Measurements from ENCODE around the gene RPS23.
"Not testable (repeated sequence)": the region's sequence is repeated elsewhere in the genome, so short reads cannot be mapped to it uniquely, and the experiment has no call there.

The RPS23 gene

DNA sequence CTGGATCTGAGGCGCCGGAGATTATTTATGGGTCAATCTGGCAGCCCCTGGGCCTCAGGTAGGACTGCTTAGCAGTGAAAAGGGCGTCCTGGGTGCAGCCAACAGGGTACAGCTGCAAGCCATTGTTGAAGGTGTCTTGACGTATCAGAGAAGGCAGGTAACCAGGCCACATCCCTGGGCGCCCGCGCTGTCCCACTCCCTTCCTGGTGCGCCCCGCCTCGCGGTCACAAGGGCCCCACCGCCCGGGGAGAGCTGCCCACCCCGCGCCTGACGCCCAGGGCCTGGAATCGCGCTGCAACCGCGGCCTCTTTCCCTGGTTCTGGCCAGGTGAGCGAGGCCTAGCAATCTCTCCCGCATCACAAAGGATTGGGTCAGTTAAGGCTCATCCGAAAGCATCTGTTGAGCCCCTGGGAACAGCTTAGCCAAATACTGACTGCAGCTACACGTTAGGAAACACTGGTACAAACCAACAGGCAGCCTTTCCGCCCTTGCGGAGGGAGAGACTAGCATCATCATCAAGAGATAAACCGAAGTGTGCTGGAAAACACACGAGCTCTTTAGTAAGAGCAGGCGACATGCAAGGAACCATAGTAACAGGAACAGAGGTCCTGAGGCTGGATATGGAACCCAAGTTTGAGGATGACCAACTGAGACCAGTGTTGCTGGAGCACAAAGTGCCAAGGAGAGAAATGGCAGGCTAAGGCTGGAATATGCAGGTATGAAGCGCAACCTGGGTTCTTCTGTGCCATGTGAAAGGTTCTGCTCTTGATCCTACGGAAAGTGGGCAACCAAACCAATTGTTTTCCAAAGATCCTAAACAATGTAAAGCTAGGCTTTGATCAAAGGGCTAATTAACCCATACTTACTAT lies 3.6 kb downstream of the RPS23 start:
- Mint-ChIP-seq H3K36me3 (peaks cover 48% of the 10 kb centered on the region), H3K27ac (peak overlapping the region; percentile 100), H3K27me3 (no peaks in the 10 kb centered on the region), H3K4me1 (peaks cover 53% of the 10 kb centered on the region), H3K9me3 (no peaks in the 10 kb centered on the region), H3K4me3 (peak overlapping the region; percentile 36)

DNA sequence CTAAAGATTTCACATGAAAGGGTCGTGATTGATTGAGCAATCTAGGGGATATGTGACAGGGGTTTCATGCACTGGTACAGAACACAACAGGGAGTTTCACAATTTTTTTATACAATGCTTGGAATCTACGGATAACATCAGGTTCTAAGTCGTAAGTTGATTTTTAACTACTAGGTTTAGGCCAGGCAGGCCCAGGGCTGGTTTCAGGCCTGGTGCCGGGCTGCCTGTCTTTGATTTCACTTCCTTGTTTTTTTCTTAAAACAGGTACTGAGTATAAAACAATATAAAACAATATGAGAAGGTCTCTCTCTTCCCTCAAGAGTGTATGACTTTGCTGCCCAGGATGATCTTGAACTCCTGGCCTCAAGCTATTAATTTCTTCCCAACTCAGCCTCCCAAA lies 4.7 kb downstream of the RPS23 start:
- H3K9me3 Mint-ChIP-seq, H3K27me3 Mint-ChIP-seq, H3K27ac Mint-ChIP-seq, H3K4me3 Mint-ChIP-seq: not testable (repeated sequence)
- Mint-ChIP-seq H3K36me3 (peaks cover 54% of the 10 kb centered on the region), H3K4me1 (peaks cover 44% of the 10 kb centered on the region)

GRCh38 chr5:82272571-82273356 lies 5.4 kb downstream of the RPS23 start:
- not testable (repeated sequence) for H3K27me3 Mint-ChIP-seq, H3K9me3 Mint-ChIP-seq, H3K27ac Mint-ChIP-seq
- H3K36me3 Mint-ChIP-seq = peaks cover 51% of the 10 kb centered on the region
- H3K4me3 Mint-ChIP-seq = peak overlapping the region; percentile 45
- peaks cover 42% of the 10 kb centered on the region for H3K4me1 Mint-ChIP-seq

GRCh38 chr5:82269363-82269762 lies 8.8 kb downstream of the RPS23 start:
- not testable (repeated sequence) for H3K4me3 Mint-ChIP-seq, H3K27ac Mint-ChIP-seq, H3K9me3 Mint-ChIP-seq, H3K27me3 Mint-ChIP-seq
- Mint-ChIP-seq H3K4me1 (peaks cover 18% of the 10 kb centered on the region), H3K36me3 (peaks cover 30% of the 10 kb centered on the region)

DNA sequence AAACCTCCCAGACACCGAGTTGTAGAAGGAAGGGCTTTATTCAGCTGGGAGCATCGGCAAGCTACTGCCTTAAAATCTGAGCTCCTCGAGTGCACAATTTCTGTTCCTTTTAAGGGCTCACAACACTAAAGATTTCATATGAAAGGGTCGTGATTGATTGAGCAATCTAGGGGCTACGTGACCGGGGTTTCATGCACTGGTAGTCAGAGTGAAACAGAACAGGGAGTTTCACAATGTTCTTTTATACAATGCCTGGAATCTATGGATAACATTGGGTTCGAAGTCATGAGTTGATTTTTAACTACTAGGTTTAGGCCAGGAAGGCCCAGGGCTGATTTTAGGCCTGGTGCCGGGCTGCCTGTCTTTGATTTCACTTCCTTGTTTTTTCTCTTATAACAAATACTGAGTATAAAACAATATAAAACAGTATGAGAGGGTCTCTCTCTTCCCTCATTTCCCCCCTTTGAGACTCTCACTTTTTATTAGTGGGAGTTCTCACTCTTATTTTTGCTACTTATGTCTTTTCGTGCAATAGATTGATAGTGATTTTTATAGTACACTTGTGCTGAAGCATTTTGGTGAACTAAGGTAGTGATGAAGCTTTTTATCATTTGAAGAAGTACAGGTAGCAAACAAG lies 10.7 kb downstream of the RPS23 start:
- H3K27me3 Mint-ChIP-seq, H3K4me3 Mint-ChIP-seq, H3K4me1 Mint-ChIP-seq, H3K27ac Mint-ChIP-seq, H3K9me3 Mint-ChIP-seq: not testable (repeated sequence)
- peaks cover 18% of the 10 kb centered on the region for H3K36me3 Mint-ChIP-seq

- H3K27me3 Mint-ChIP-seq = no peaks in the 10 kb centered on the region
- no peak overlapping the region for H3K4me3 Mint-ChIP-seq
- H3K27ac Mint-ChIP-seq = no peak overlapping the region
- peaks cover 16% of the 10 kb centered on the region for H3K36me3 Mint-ChIP-seq
- H3K9me3 Mint-ChIP-seq = no peaks in the 10 kb centered on the region
- no peaks in the 10 kb centered on the region for H3K4me1 Mint-ChIP-seq
These were observed 13.1 kb downstream of the RPS23 start for GRCh38 chr5:82265047-82265446.

- no peak overlapping the region for H3K4me3 Mint-ChIP-seq
- H3K9me3 Mint-ChIP-seq = no peaks in the 10 kb centered on the region
- H3K36me3 Mint-ChIP-seq = peaks cover 4% of the 10 kb centered on the region
- H3K27ac Mint-ChIP-seq = no peak overlapping the region
- H3K27me3 Mint-ChIP-seq = no peaks in the 10 kb centered on the region
- no peaks in the 10 kb centered on the region for H3K4me1 Mint-ChIP-seq
These were observed 18.9 kb downstream of the RPS23 start for GRCh38 chr5:82259172-82259800.

DNA sequence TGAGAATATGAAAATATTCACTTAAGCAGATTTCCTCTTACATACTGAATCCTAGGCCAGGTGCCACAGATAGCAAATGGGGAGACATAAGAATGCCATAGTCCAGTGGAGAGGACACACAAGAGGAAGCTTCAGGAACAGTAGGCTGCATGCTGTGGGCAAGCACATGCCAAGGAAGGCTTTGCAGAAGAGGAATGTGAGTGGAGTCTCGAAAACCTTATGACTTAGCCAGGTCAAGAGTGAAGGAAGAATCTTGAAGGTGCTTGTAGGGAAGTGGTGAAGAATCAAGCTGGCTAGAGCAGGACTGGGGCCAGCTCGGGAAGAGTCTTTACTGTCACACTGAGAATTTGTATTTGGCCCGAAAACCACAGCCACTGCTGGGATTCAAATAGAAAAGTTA lies 20.4 kb downstream of the RPS23 start:
- Mint-ChIP-seq H3K36me3 (peaks cover 6% of the 10 kb centered on the region), H3K27me3 (no peaks in the 10 kb centered on the region), H3K27ac (no peak overlapping the region), H3K4me3 (no peak overlapping the region), H3K4me1 (no peaks in the 10 kb centered on the region), H3K9me3 (no peaks in the 10 kb centered on the region)

DNA sequence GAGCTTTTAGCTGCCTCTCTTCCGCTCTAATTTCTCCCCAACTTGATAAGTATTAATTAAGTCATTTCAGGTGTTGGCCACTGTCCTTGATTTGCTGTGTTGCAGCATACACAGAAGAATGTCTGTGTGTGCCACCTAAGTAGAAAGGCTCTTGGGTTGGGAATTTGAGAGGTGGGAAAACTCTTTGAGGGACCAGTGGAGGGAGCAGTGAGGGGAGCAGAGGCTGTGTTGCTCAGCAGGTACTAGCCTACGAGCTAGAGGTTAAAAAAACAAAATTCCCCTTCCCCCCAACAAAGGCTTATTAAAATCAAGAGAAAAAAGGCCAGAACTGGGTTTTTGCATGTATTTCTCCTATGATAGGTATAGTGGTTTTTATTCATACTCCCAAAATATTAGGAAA lies 20.9 kb downstream of the RPS23 start:
- no peaks in the 10 kb centered on the region for H3K9me3 Mint-ChIP-seq
- no peak overlapping the region for H3K27ac Mint-ChIP-seq
- no peak overlapping the region for H3K4me3 Mint-ChIP-seq
- no peaks in the 10 kb centered on the region for H3K27me3 Mint-ChIP-seq
- no peaks in the 10 kb centered on the region for H3K4me1 Mint-ChIP-seq
- H3K36me3 Mint-ChIP-seq = peaks cover 6% of the 10 kb centered on the region

GRCh38 chr5:82255844-82256243 lies 22.3 kb downstream of the RPS23 start:
- no peaks in the 10 kb centered on the region for H3K27me3 Mint-ChIP-seq

GRCh38 chr5:82252744-82253143 lies 25.4 kb downstream of the RPS23 start:
- Mint-ChIP-seq H3K27me3 (no peaks in the 10 kb centered on the region), H3K36me3 (peaks cover 7% of the 10 kb centered on the region), H3K9me3 (no peaks in the 10 kb centered on the region), H3K4me3 (no peak overlapping the region), H3K27ac (no peak overlapping the region), H3K4me1 (no peaks in the 10 kb centered on the region)

More at GRCh38 chr5:82255844-82256243, 22.3 kb downstream of the RPS23 start:
- H3K9me3 Mint-ChIP-seq = no peaks in the 10 kb centered on the region
- no peak overlapping the region for H3K4me3 Mint-ChIP-seq
- H3K4me1 Mint-ChIP-seq = no peaks in the 10 kb centered on the region
- no peak overlapping the region for H3K27ac Mint-ChIP-seq
- H3K36me3 Mint-ChIP-seq = peaks cover 6% of the 10 kb centered on the region

GRCh38 chr5:82246960-82247574 lies 31.1 kb downstream of the RPS23 start:
- Mint-ChIP-seq H3K27ac (no peak overlapping the region), H3K4me1 (no peaks in the 10 kb centered on the region), H3K9me3 (peaks cover 10% of the 10 kb centered on the region), H3K4me3 (no peak overlapping the region), H3K36me3 (peaks cover 9% of the 10 kb centered on the region), H3K27me3 (no peaks in the 10 kb centered on the region)

GRCh38 chr5:82244854-82245635 lies 33.1 kb downstream of the RPS23 start:
- no peaks in the 10 kb centered on the region for H3K27me3 Mint-ChIP-seq
- no peak overlapping the region for H3K4me3 Mint-ChIP-seq
- H3K4me1 Mint-ChIP-seq = no peaks in the 10 kb centered on the region
- H3K27ac Mint-ChIP-seq = no peak overlapping the region
- H3K9me3 Mint-ChIP-seq = peaks cover 10% of the 10 kb centered on the region
- peaks cover 9% of the 10 kb centered on the region for H3K36me3 Mint-ChIP-seq

GRCh38 chr5:82244151-82244550 lies 34.0 kb downstream of the RPS23 start:
- H3K9me3 Mint-ChIP-seq = peaks cover 10% of the 10 kb centered on the region
- no peaks in the 10 kb centered on the region for H3K4me1 Mint-ChIP-seq
- no peak overlapping the region for H3K27ac Mint-ChIP-seq
- H3K27me3 Mint-ChIP-seq = no peaks in the 10 kb centered on the region
- H3K36me3 Mint-ChIP-seq = peaks cover 9% of the 10 kb centered on the region
- H3K4me3 Mint-ChIP-seq = no peak overlapping the region
